Transverse colon (tissue), 3 donors: Measurements from ENCODE around the gene AGO4.
"Not testable (repeated sequence)": the region's sequence is repeated elsewhere in the genome, so short reads cannot be mapped to it uniquely, and the experiment has no call there.

Experiments used
- POLR2A ChIP-seq: fragments of 450-650 bp; IDR thresholded peaks from one replicate; pipeline ENCODE4 v1.6.1; 2016; ENCODE audit warnings: antibody characterized with exemption, mild to moderate bottlenecking, moderate library complexity
- TF ChIP-seq, protein P1 (sequence below), 5 experiments: fragments of 200-600 bp in 3 of 5; fragments of 450-650 bp in 2 of 5; sonication (generic) in 3 of 5; IDR thresholded peaks; 1 replicate in 2 of 5; 2 replicates in 3 of 5; pipeline ENCODE4 v1.5.1; 2016 to 2017; ENCODE audit warnings: antibody characterized with exemption in 5 of 5, inconsistent platforms in 3 of 5, mild to moderate bottlenecking in 2 of 5, moderate library complexity in 1 of 5

DNA sequence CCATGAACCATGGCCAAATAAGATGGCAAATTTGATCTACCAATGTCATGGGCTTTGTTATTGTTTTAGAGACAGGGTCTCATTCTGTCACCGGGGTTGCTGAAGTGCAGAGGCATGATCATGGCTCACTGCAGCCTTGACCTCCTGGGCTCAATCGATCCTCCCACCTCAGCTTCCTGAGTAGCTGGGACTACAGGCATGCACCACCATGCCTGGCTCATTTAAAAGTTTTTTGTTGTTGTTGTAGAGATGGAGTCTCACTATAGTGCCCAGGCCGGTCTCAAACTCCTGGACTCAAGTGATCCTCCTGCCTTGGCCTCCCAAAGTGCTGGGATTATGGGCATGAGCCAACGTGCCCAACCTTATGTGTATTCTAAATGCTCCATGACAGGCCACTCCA lies 66.3 kb downstream of the AGO4 start:
- TF ChIP-seq POLR2A = not testable (repeated sequence)
- TF ChIP-seq, protein P1, sequence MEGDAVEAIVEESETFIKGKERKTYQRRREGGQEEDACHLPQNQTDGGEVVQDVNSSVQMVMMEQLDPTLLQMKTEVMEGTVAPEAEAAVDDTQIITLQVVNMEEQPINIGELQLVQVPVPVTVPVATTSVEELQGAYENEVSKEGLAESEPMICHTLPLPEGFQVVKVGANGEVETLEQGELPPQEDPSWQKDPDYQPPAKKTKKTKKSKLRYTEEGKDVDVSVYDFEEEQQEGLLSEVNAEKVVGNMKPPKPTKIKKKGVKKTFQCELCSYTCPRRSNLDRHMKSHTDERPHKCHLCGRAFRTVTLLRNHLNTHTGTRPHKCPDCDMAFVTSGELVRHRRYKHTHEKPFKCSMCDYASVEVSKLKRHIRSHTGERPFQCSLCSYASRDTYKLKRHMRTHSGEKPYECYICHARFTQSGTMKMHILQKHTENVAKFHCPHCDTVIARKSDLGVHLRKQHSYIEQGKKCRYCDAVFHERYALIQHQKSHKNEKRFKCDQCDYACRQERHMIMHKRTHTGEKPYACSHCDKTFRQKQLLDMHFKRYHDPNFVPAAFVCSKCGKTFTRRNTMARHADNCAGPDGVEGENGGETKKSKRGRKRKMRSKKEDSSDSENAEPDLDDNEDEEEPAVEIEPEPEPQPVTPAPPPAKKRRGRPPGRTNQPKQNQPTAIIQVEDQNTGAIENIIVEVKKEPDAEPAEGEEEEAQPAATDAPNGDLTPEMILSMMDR (IDR thresholded peaks at IDR 0.05) = not testable (repeated sequence)
